MCF 10A (cell line): ENCODE data around the gene FADS6. TPM values are rescaled to one million over a fixed set of nuclear protein-coding genes. Genes with fewer than 3 reads are reported as not detected.
"Not testable (repeated sequence)": the region's sequence is repeated elsewhere in the genome, so short reads cannot be mapped to it uniquely, and the experiment has no call there.

Source experiments
- BruUV-seq: library from RNA; stranded (reverse); fragments of 400-500 nt; replicated peaks from 2 replicates; lab custom pipeline; 2021; lab: Mats Ljungman, UMichigan
- CTCF ChIA-PET: fragments of 300-600 bp; sonication (Branson Sonifier 250); formaldehyde crosslinking; extraction: SDS; loops from one replicate; lab custom pipeline; 2021; ENCODE audit warnings: antibody characterized with exemption, inconsistent platforms; lab: Yijun Ruan, JAX
- POLR2A ChIA-PET: fragments of 300-600, 350-650 bp; sonication (Branson Sonifier 250); formaldehyde crosslinking; extraction: SDS; loops from one replicate; lab custom pipeline; 2020; ENCODE audit warnings: antibody characterized with exemption, inconsistent platforms; lab: Yijun Ruan, JAX
- DNase-seq: peaks from one replicate; pipeline ENCODE4 v3.0.0-alpha.2; 2018; ENCODE audit not compliant: unreplicated experiment
- H3K27ac Mint-ChIP-seq: one replicate; pipeline ENCODE4 v1.8.0; 2022; ENCODE audit warnings: mild to moderate bottlenecking, low read depth, mixed read lengths; ENCODE audit not compliant: unreplicated experiment
- H3K27me3 Mint-ChIP-seq: one replicate; pipeline ENCODE4 v1.8.0; 2022; ENCODE audit warnings: mixed read lengths; ENCODE audit not compliant: insufficient read depth, unreplicated experiment
- H3K36me3 Mint-ChIP-seq: one replicate; pipeline ENCODE4 v1.8.0; 2022; ENCODE audit warnings: mild to moderate bottlenecking, moderate library complexity, mixed read lengths; ENCODE audit not compliant: insufficient read depth, unreplicated experiment
- H3K4me1 Mint-ChIP-seq: one replicate; pipeline ENCODE4 v1.8.0; 2022; ENCODE audit warnings: mixed read lengths; ENCODE audit not compliant: insufficient read depth, unreplicated experiment
- H3K4me3 Mint-ChIP-seq: one replicate; pipeline ENCODE4 v1.8.0; 2022; ENCODE audit warnings: mild to moderate bottlenecking, moderate library complexity, mixed read lengths; ENCODE audit not compliant: unreplicated experiment
- H3K9me3 Mint-ChIP-seq: one replicate; pipeline ENCODE4 v1.8.0; 2022; ENCODE audit warnings: mixed read lengths; ENCODE audit not compliant: unreplicated experiment
- intact Hi-C: fragments of 100-400 bp; cut with micrococcal nuclease; formaldehyde crosslinking; loops from 2 replicates; pipeline ENCODE4 v1.14.1; 2022
- total RNA-seq: library from RNA; stranded (reverse); gene quantifications from 2 replicates; pipeline ENCODE4 v1.2.3, GENCODE V29; 2022
- TF ChIP-seq, protein P1 (sequence below): fragments of 200-600 bp; IDR thresholded peaks from one replicate; pipeline ENCODE4 v1.8.0; 2022; ENCODE audit warnings: antibody characterized with exemption, mild to moderate bottlenecking; ENCODE audit not compliant: unreplicated experiment

FADS6 gene
- total RNA-seq, 1 experiment from 2014 or later: not detected

DNA sequence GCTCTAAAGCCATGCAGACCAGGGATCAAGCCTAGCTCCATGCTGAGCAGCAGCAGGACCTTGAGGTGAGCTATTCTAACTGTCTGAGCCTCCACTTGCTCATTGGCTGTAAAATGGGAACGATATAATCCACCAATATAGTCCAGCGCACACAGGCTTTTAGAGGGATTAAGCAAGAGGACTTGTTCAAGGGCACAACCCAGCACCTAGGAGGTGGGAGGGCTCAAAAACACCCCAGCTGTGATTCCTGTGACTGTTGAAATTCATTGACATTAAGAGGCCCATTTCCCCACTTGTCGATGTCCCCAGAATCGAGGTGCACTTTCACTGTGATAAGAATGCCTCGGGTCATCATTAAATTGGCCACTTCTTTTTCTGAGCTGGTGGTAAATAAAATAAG lies 25.5 kb upstream of the FADS6 start:
- intact Hi-C loops: no loop called here
- TF ChIP-seq, protein P1, sequence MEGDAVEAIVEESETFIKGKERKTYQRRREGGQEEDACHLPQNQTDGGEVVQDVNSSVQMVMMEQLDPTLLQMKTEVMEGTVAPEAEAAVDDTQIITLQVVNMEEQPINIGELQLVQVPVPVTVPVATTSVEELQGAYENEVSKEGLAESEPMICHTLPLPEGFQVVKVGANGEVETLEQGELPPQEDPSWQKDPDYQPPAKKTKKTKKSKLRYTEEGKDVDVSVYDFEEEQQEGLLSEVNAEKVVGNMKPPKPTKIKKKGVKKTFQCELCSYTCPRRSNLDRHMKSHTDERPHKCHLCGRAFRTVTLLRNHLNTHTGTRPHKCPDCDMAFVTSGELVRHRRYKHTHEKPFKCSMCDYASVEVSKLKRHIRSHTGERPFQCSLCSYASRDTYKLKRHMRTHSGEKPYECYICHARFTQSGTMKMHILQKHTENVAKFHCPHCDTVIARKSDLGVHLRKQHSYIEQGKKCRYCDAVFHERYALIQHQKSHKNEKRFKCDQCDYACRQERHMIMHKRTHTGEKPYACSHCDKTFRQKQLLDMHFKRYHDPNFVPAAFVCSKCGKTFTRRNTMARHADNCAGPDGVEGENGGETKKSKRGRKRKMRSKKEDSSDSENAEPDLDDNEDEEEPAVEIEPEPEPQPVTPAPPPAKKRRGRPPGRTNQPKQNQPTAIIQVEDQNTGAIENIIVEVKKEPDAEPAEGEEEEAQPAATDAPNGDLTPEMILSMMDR: no peak
- no peak for DNase-seq
- no peak overlapping the region for H3K4me3 Mint-ChIP-seq
- no peaks in the 10 kb centered on the region for H3K4me1 Mint-ChIP-seq
- ChIA-PET POLR2A (interaction anchor here (1.1 kb wide), 1 partner anchor 46 kb away, joined by 4 read pairs; no protein-coding TSS in a partner anchor), CTCF (interaction anchor here (0.6 to 11.5 kb wide), 2 partner anchors 41 to 493 kb away, joined by 3 to 233 read pairs; no protein-coding TSS in a partner anchor)
- no TSS peak for BruUV-seq
- H3K27me3 Mint-ChIP-seq: peaks cover 9% of the 10 kb centered on the region
- H3K9me3 Mint-ChIP-seq: no peaks in the 10 kb centered on the region
- no peaks in the 10 kb centered on the region for H3K36me3 Mint-ChIP-seq
- no peak overlapping the region for H3K27ac Mint-ChIP-seq

DNA sequence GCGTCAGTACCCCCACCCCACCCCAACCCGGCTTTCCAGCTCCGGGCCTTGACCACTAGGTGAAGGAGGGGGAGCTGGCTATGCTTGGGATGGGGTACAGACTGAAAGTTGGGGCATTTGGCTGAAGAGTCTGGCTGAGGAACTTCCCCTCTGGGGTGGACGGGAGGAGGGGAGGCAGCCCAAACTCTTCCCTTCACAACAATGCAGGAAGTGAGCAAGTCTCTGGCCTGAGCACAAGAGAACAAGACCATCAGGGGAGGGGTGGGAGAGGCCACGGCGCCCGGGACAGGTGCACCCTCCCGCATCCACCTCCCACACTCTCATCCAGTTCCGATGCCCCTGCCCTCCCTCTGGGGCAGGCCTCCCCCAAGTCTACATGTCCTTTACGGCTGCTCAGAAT lies 24.0 kb upstream of the FADS6 start:
- no peaks in the 10 kb centered on the region for H3K36me3 Mint-ChIP-seq
- ChIA-PET CTCF (interaction anchor here (0.7 kb wide), 1 partner anchor 52 kb away, joined by 4 read pairs; no protein-coding TSS in a partner anchor), POLR2A (interaction anchor here (0.6 kb wide), 1 partner anchor 44 kb away, joined by 3 read pairs; no protein-coding TSS in a partner anchor)
- no peaks in the 10 kb centered on the region for H3K4me1 Mint-ChIP-seq
- no TSS peak for BruUV-seq
- intact Hi-C loops: no loop called here
- no peak overlapping the region for H3K27ac Mint-ChIP-seq
- no peak for DNase-seq
- H3K4me3 Mint-ChIP-seq: no peak overlapping the region
- no peaks in the 10 kb centered on the region for H3K9me3 Mint-ChIP-seq
- H3K27me3 Mint-ChIP-seq: peaks cover 8% of the 10 kb centered on the region
- TF ChIP-seq, protein P1: no peak

DNA sequence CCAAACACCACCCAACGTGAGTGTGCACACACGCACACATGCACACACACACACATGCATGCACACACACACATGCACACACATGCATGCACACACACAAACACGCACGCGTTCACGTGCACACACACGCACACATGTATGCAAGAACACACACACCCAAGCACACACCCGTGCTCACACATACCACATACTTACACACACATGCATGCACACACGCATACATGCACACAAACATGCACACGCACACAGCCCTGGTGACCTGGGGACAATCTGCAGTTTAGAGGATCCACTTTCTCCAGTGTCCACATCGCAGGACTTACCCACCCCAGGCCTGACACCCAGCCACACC lies 23.4 kb upstream of the FADS6 start:
- intact Hi-C loops: no loop called here
- DNase-seq: no peak
- TF ChIP-seq, protein P1: no peak
- POLR2A ChIA-PET: no interaction called here
- CTCF ChIA-PET: interaction anchor here (0.6 to 1.2 kb wide), 3 partner anchors 9 to 51 kb away, joined by 3 to 4 read pairs (median 3); no protein-coding TSS in a partner anchor
- no peak overlapping the region for H3K4me3 Mint-ChIP-seq
- H3K36me3 Mint-ChIP-seq: no peaks in the 10 kb centered on the region
- no peaks in the 10 kb centered on the region for H3K4me1 Mint-ChIP-seq
- no TSS peak for BruUV-seq
- H3K27ac Mint-ChIP-seq: no peak overlapping the region
- H3K9me3 Mint-ChIP-seq: no peaks in the 10 kb centered on the region
- peaks cover 8% of the 10 kb centered on the region for H3K27me3 Mint-ChIP-seq

DNA sequence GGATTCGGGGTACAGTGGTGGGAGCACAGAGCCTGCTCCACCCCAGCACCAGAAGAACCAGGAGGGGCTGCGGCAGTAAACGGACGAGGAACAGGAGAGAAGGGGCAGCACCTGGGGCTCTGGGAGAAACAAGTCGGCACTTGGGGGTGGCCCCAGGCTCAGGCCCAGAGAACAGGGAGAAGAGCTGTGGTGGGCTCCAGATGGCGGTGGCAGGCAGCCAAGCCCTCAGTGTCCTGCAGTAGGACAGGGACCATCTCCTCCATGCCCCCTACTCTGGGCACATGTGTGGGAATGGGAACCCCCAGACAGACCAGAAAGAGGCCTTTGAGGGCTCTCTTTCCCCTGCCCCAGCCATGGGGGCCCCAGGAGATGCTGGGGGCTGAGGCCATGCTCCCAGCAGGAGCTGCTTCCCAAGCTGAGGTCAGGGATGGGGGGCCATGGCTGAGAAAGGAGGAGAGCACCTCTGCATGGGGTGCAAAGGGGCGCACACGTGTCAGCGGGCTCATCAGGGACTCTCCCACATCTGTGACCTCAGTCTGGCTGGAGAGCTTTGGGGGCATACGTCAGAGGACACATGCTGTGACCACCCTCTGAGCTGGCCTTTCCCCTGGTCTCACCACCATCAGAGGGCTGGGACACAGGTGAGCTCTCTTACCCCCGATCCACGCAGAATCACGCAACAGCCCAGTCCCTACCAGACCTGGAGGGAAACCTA lies 22.9 kb upstream of the FADS6 start:
- no TSS peak for BruUV-seq
- Mint-ChIP-seq H3K4me1 (no peaks in the 10 kb centered on the region), H3K4me3 (no peak overlapping the region), H3K36me3 (no peaks in the 10 kb centered on the region), H3K27ac (no peak overlapping the region), H3K9me3 (no peaks in the 10 kb centered on the region), H3K27me3 (peaks cover 8% of the 10 kb centered on the region)
- TF ChIP-seq, protein P1: no peak
- ChIA-PET POLR2A (no interaction called here), CTCF (interaction anchor here (0.6 to 1.2 kb wide), 2 partner anchors 9 to 42 kb away, joined by 3 read pairs; no protein-coding TSS in a partner anchor)
- DNase-seq: no peak
- intact Hi-C loops: no loop called here

DNA sequence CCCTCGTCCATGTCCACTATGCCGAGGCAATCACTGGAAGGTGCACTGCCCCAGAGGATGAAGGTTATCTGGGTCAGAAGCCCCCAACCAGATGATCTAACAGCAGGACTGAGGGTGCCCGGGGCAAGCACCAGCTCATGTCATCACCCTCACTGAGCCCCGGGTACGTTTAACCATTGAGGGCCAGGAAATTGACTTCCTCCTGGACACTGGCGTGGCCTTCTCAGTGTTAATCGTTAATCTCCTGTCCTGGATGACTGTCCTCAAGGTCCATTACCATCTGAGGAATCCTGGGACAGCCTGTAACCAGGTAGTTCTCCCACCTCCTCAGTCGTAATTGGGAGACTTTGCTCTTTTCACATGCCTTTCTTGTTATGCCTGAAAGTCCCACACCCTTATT lies 18.0 kb upstream of the FADS6 start:
- POLR2A ChIA-PET: interaction anchor here (2.3 kb wide), 1 partner anchor 33 kb away, joined by 4 read pairs; no protein-coding TSS in a partner anchor
- H3K27me3 Mint-ChIP-seq, intact Hi-C loops, H3K4me1 Mint-ChIP-seq, H3K4me3 Mint-ChIP-seq, DNase-seq, H3K9me3 Mint-ChIP-seq, BruUV-seq, H3K36me3 Mint-ChIP-seq, H3K27ac Mint-ChIP-seq: not testable (repeated sequence)
- CTCF ChIA-PET: interaction anchor here (0.6 kb wide), 1 partner anchor 19 kb away, joined by 3 read pairs; no protein-coding TSS in a partner anchor

DNA sequence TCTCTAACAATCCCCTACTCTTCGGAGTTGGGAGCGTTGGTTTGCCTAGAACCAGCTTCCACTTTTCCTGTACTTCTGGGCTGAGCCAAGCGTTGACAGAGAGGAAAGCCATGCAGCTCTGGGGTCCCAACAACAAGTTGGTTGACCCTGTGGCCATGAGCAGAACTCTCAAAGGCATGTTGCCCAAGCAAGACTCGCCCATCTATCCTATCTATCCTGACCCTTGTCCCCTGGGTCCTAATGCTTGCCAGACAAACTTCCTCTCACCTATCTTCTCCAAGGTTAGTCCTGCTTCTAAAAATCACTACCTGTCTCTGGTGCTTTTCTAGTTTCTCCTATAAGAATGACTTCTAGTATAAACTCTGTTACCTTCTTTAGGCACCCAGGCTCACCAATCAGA lies 15.7 kb upstream of the FADS6 start:
- H3K36me3 Mint-ChIP-seq, H3K4me1 Mint-ChIP-seq, H3K27me3 Mint-ChIP-seq, BruUV-seq, intact Hi-C loops, H3K27ac Mint-ChIP-seq, H3K9me3 Mint-ChIP-seq, CTCF ChIA-PET, H3K4me3 Mint-ChIP-seq, DNase-seq: not testable (repeated sequence)
- POLR2A ChIA-PET: interaction anchor here (0.6 to 0.7 kb wide), 2 partner anchors 36 to 1021 kb away, joined by 3 read pairs; no protein-coding TSS in a partner anchor
